HepG2 (cell line): ENCODE measurements around the gene PRMT5. TPM values are rescaled to one million over a fixed set of nuclear protein-coding genes. Genes with fewer than 3 reads are reported as not detected.
A peak's percentile ranks its signal among the peaks of the same experiment; 100 is the strongest.

Source experiments
- ATAC-seq: fragments of 200-7000 bp; cut with Tn5 transposase; 3 replicates; pipeline ENCODE4 v1.9.1; 2020; ENCODE audit warnings: mild to moderate bottlenecking, moderate library complexity
- BruUV-seq: library from RNA; stranded (reverse); fragments of 400-500 nt; replicated peaks from 2 replicates; lab custom pipeline; 2021; lab: Mats Ljungman, UMichigan
- CTCF ChIA-PET: fragments of 300-600 bp; formaldehyde crosslinking; extraction: SDS; loops from one replicate; lab custom pipeline; 2021; ENCODE audit warnings: low total read pairs, inconsistent platforms, low intra/inter-chr PET ratio; lab: Yijun Ruan, JAX
- POLR2A ChIA-PET: fragments of 350-600 bp; sonication (Branson Sonifier 250); formaldehyde crosslinking; loops from one replicate; lab custom pipeline; 2020; ENCODE audit warnings: antibody characterized with exemption, inconsistent platforms; lab: Yijun Ruan, JAX
- DNase-seq: peaks from one replicate; pipeline ENCODE4 v3.0.0-alpha.2; 2015; ENCODE audit warnings: low spot score
- FAIRE-seq: peaks from 3 replicates; lab custom pipeline; 2011; peaks lifted over from hg19 to GRCh38; lab: Jason Lieb, UNC
- H2AFZ ChIP-seq: one replicate; pipeline ENCODE4 v1.6.1; 2011; ENCODE audit warnings: low read length, inconsistent platforms
- H3K27ac ChIP-seq: fragments of 300-600 bp; 3 replicates; pipeline ENCODE4 v1.8.0; 2011; ENCODE audit warnings: mixed run types, mild to moderate bottlenecking, mixed read lengths, low read length, inconsistent platforms; ENCODE audit not compliant: insufficient read depth; ENCODE audit errors: extremely low read length
- H3K27me3 ChIP-seq, 2 experiments: fragments of 200-600 bp in 1 of 2; 2 replicates in 1 of 2; 3 replicates in 1 of 2; pipeline versions ENCODE4 v1.6.0 to v1.8.0; 2011; ENCODE audit warnings: low read length in 2 of 2, mild to moderate bottlenecking in 2 of 2, moderate library complexity in 2 of 2, inconsistent platforms in 1 of 2; ENCODE audit not compliant: insufficient read depth in 2 of 2, control insufficient read depth in 1 of 2
- H3K36me3 ChIP-seq, 2 experiments: fragments of 200-600 bp in 1 of 2; replicated peaks in 1 of 2; 2 replicates in 1 of 2; 3 replicates in 1 of 2; pipeline versions ENCODE4 v1.5.1 to v1.8.0; 2011; ENCODE audit warnings: low read length in 2 of 2, inconsistent platforms in 1 of 2; ENCODE audit not compliant: insufficient read depth in 2 of 2, control insufficient read depth in 1 of 2
- H3K4me1 ChIP-seq: 2 replicates; pipeline ENCODE4 v1.5.1; 2012; ENCODE audit warnings: low read length, inconsistent platforms; ENCODE audit not compliant: insufficient read depth
- H3K4me2 ChIP-seq: 2 replicates; pipeline ENCODE4 v1.6.0; 2011; ENCODE audit warnings: low read depth, low read length, inconsistent platforms
- H3K4me3 ChIP-seq, 3 experiments: fragments of 200-600 bp in 1 of 3; sonication (generic), shearing (Covaris generic) in 1 of 3; replicated peaks in 1 of 3; 2 replicates each; pipeline ENCODE4 v1.5.1; 2011 to 2016; ENCODE audit warnings: low read length in 3 of 3, inconsistent platforms in 2 of 3, low read depth in 2 of 3, mild to moderate bottlenecking in 2 of 3, control low read depth in 1 of 3, mixed read lengths in 1 of 3; ENCODE audit not compliant: insufficient read depth in 1 of 3
- H3K79me2 ChIP-seq: one replicate; pipeline ENCODE4 v1.6.1; 2011; ENCODE audit warnings: low read length, inconsistent platforms; ENCODE audit not compliant: insufficient read depth
- H3K9ac ChIP-seq: 2 replicates; pipeline ENCODE4 v1.6.0; 2011; ENCODE audit warnings: mild to moderate bottlenecking, low read depth, low read length, inconsistent platforms; ENCODE audit not compliant: insufficient read depth
- H3K9me3 ChIP-seq: 2 replicates; pipeline ENCODE4 v1.5.1; 2012; ENCODE audit warnings: mild to moderate bottlenecking, low read length
- H4K20me1 ChIP-seq: 2 replicates; pipeline ENCODE4 v1.6.0; 2011; ENCODE audit warnings: inconsistent platforms, mild to moderate bottlenecking, low read length, moderate library complexity; ENCODE audit not compliant: insufficient read depth
- BATF2 ChIP-seq: sonication (generic); formaldehyde crosslinking; IDR thresholded peaks from 2 replicates; pipeline ENCODE4 v1.8.0; 2022; ENCODE audit warnings: mild to moderate bottlenecking, missing genetic modification reagents, moderate library complexity
- ERF ChIP-seq: IDR thresholded peaks from 2 replicates; pipeline ENCODE4 v1.6.1; 2018; ENCODE audit warnings: missing biosample characterization, missing genetic modification reagents
- ETV6 ChIP-seq: sonication (generic); formaldehyde crosslinking; conservative IDR thresholded peaks from 2 replicates; pipeline ENCODE4 v1.4.0; 2020; ENCODE audit warnings: missing genetic modification reagents
- HDAC6 ChIP-seq: fragments of 200-600 bp; sonication (generic); IDR thresholded peaks from 2 replicates; pipeline ENCODE4 v1.7.0; 2017; ENCODE audit warnings: mild to moderate bottlenecking, antibody characterized with exemption, low read length, low read depth
- KLF16 ChIP-seq, 2 experiments: sonication (generic) in 1 of 2; formaldehyde crosslinking in 1 of 2; IDR thresholded peaks; 2 replicates each; pipeline versions ENCODE4 v1.6.1 to v1.8.0; 2016 to 2023; ENCODE audit warnings: missing genetic modification reagents in 2 of 2, missing compliant biosample characterization in 1 of 2
- XRCC5 ChIP-seq: fragments of 200-400 bp; formaldehyde crosslinking; optimal IDR thresholded peaks from 2 replicates; pipeline ENCODE3; 2017; ENCODE audit warnings: mild to moderate bottlenecking, low read length
- ZNF589 ChIP-seq: sonication (generic); formaldehyde crosslinking; conservative IDR thresholded peaks from 2 replicates; pipeline ENCODE4 v1.8.0; 2022; ENCODE audit warnings: mild to moderate bottlenecking, moderate library complexity, missing genetic modification reagents
- ZNF598 ChIP-seq: sonication (generic); formaldehyde crosslinking; IDR thresholded peaks from 2 replicates; pipeline ENCODE4 v1.5.1; 2020; ENCODE audit warnings: mild to moderate bottlenecking, missing genetic modification reagents, borderline replicate concordance
- ZNF772 ChIP-seq: sonication (generic); formaldehyde crosslinking; IDR thresholded peaks from 2 replicates; pipeline ENCODE4 v1.5.0; 2020; ENCODE audit warnings: mild to moderate bottlenecking, missing genetic modification reagents
- WGBS: methylation state at CpG from one replicate; pipeline ENCODE4 v1.1.6; 2017; ENCODE audit warnings: low lambda C conversion rate; 5-methylcytosine and 5-hydroxymethylcytosine counted together
- in situ Hi-C: cut with HindIII; loops from 2 replicates; pipeline ENCODE4 v1.10.0; 2017; ENCODE audit warnings: low pct_unique_long_range_greater_than_20kb; ENCODE audit not compliant: extremely low pct_ligation_motif_present
- intact Hi-C: fragments of 100-400 bp; cut with micrococcal nuclease; formaldehyde crosslinking; loops from one replicate; pipeline ENCODE4 v1.10.0; 2022; ENCODE audit not compliant: unreplicated experiment
- polyA plus RNA-seq, 8 experiments: library from polyadenylated mRNA; depleted of rRNA in 3 of 8; stranded (reverse) in 7 of 8; unstranded in 1 of 8; fragments of >200 nt; fragmentation: Illumina TruSeq in 4 of 8; extraction: Trizol in 4 of 8; gene quantifications; 2 replicates each; pipeline versions ENCODE4 v1.2.1 to v1.2.3, GENCODE V29; 2011 to 2016; ENCODE audit warnings: low read depth in 4 of 8, missing spikeins in 1 of 8, mixed read lengths in 1 of 8; ENCODE audit not compliant: insufficient read depth in 1 of 8
- total RNA-seq, 5 experiments: library from RNA; depleted of rRNA; stranded (reverse); fragments of >200 nt; fragmentation: Illumina TruSeq; extraction: Trizol; gene quantifications; 2 replicates each; pipeline ENCODE4 v1.2.3, GENCODE V29; 2016; ENCODE audit warnings: low read depth in 1 of 5
- TF ChIP-seq, protein P1 (sequence below): sonication (generic); formaldehyde crosslinking; IDR thresholded peaks from 2 replicates; pipeline ENCODE4 v1.5.1; 2020; ENCODE audit warnings: mild to moderate bottlenecking, missing genetic modification reagents
- TF ChIP-seq, protein P2 (sequence below): sonication (generic); formaldehyde crosslinking; IDR thresholded peaks from 2 replicates; pipeline ENCODE4 v1.5.1; 2020; ENCODE audit warnings: missing genetic modification reagents, mild to moderate bottlenecking, borderline replicate concordance
- TF ChIP-seq, protein P3 (sequence below): sonication (generic); formaldehyde crosslinking; IDR thresholded peaks from 2 replicates; pipeline ENCODE4 v1.8.0; 2022; ENCODE audit warnings: missing genetic modification reagents, low read depth, mild to moderate bottlenecking, borderline replicate concordance

PRMT5 gene
- total and polyA plus RNA-seq, 2 of the 13 experiments (the other 11 are each of a cell fraction or from before 2014, with no cell fraction given) = 210 to 354 TPM

- POLR2A ChIA-PET = interaction anchor here (0.6 to 26.8 kb wide), 22 partner anchors 4 to 191 kb away, joined by 3 to 1670 read pairs (median 4); partner anchors contain the start of genes ACIN1, AJUBA, C14orf119 and CDH24
- peak overlapping the region; percentile 12; the same call in 1 of the 2 replicates for H3K4me2 ChIP-seq
- BruUV-seq = no TSS peak
- H4K20me1 ChIP-seq = peaks cover 22% of the 10 kb centered on the region
- H3K9me3 ChIP-seq = no peaks in the 10 kb centered on the region
- WGBS = 96% methylated on average over 6 of the region's 6 CpGs
- H3K36me3 ChIP-seq = peaks cover 37 to 56% of the 10 kb centered on the region in 2 experiments
- ATAC-seq (no peak), FAIRE-seq (peak; percentile 84), DNase-seq (peak; percentile 82)
- CTCF ChIA-PET = interaction anchor here (1.0 to 5.4 kb wide), 8 partner anchors 11 to 416 kb away, joined by 3 to 298 read pairs (median 6); partner anchors contain the start of genes AJUBA and CDH24
- H3K9ac ChIP-seq = peak overlapping the region; percentile 21; the same call in 1 of the 2 replicates
- H3K27me3 ChIP-seq = no peaks in the 10 kb centered on the region
- no peak overlapping the region for H3K4me3 ChIP-seq
- H3K79me2 ChIP-seq = peaks cover 42% of the 10 kb centered on the region
- peaks cover 65% of the 10 kb centered on the region for H3K4me1 ChIP-seq
- H2AFZ ChIP-seq = no peak overlapping the region
- peak overlapping the region; percentile 97 for H3K27ac ChIP-seq
- intact Hi-C loops = loop anchor here (1.0 kb wide), 2 partner anchors 10 to 85 kb away; no protein-coding TSS in a partner anchor
- in situ Hi-C loops = no loop called here
- TF ChIP-seq ZNF772 (no peak), XRCC5 (peak; percentile 77), ETV6 (CRISPR knock-in tag) (0 out of 2 replicates have a peak, but pooled peaks have one; percentile 29), ERF (CRISPR knock-in tag) (peak; percentile 93), BATF2 (CRISPR knock-in tag) (no peak), HDAC6 (no peak), KLF16 (CRISPR knock-in tag; IDR thresholded peaks at IDR 0.05) (peak in 1 of 2 experiments; percentile 82; a peak in 1 of 4 replicates), ZNF598 (CRISPR knock-in tag) (no peak), ZNF589 (CRISPR knock-in tag) (no peak)
- TF ChIP-seq, protein P1, sequence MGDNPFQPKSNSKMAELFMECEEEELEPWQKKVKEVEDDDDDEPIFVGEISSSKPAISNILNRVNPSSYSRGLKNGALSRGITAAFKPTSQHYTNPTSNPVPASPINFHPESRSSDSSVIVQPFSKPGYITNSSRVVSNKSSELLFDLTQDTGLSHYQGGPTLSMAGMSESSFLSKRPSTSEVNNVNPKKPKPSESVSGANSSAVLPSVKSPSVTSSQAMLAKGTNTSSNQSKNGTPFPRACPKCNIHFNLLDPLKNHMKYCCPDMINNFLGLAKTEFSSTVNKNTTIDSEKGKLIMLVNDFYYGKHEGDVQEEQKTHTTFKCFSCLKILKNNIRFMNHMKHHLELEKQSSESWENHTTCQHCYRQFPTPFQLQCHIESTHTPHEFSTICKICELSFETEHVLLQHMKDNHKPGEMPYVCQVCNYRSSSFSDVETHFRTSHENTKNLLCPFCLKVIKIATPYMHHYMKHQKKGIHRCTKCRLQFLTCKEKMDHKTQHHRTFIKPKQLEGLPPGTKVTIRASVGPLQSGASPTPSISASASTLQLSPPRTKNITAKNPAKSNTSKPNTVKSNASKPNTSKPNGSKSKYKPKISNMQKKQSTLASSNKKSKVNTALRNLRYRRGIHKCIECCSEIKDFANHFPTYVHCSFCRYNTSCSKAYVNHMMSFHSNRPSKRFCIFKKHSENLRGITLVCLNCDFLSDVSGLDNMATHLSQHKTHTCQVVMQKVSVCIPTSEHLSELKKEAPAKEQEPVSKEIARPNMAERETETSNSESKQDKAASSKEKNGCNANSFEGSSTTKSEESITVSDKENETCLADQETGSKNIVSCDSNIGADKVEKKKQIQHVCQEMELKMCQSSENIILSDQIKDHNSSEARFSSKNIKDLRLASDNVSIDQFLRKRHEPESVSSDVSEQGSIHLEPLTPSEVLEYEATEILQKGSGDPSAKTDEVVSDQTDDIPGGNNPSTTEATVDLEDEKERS (CRISPR knock-in tag) = peak; percentile 78; the same call in 1 of the 2 replicates
- TF ChIP-seq, protein P2, sequence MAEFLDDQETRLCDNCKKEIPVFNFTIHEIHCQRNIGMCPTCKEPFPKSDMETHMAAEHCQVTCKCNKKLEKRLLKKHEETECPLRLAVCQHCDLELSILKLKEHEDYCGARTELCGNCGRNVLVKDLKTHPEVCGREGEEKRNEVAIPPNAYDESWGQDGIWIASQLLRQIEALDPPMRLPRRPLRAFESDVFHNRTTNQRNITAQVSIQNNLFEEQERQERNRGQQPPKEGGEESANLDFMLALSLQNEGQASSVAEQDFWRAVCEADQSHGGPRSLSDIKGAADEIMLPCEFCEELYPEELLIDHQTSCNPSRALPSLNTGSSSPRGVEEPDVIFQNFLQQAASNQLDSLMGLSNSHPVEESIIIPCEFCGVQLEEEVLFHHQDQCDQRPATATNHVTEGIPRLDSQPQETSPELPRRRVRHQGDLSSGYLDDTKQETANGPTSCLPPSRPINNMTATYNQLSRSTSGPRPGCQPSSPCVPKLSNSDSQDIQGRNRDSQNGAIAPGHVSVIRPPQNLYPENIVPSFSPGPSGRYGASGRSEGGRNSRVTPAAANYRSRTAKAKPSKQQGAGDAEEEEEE = no peak
- TF ChIP-seq, protein P3, sequence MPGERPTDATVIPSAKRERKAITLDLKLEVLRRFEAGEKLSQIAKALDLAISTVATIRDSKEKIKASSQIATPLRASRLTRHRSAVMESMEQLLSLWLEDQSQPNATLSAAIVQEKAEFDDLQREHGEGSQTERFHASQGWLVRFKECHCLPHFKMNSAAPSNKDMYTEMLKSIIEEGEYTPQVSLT (CRISPR knock-in tag) = no peak
These were observed 44.2 kb upstream of the PRMT5 start for GRCh38 chr14:22973217-22974032.
